Stimulated activated naive CD4-positive, alpha-beta T cell treated with Interleukin-2 at 50 U/mL for 16 hours (primary cell): ENCODE data around the gene DZANK1.
"Not testable (repeated sequence)": the region's sequence is repeated elsewhere in the genome, so short reads cannot be mapped to it uniquely, and the experiment has no call there.

Experiments used
- DNase-seq: peaks from one replicate; lab custom pipeline; 2025; lab: John Stamatoyannopoulos, UW

DZANK1 gene

GRCh38 chr20:18436847-18437246, 30.0 kb downstream of the DZANK1 start:
- DNase-seq, result no peak

GRCh38 chr20:18431206-18431605, 35.6 kb downstream of the DZANK1 start:
- no peak for DNase-seq

GRCh38 chr20:18430172-18430826, 36.5 kb downstream of the DZANK1 start:
- no peak for DNase-seq

- DNase-seq, result no peak
These were observed 38.2 kb downstream of the DZANK1 start for GRCh38 chr20:18428490-18429173.

GRCh38 chr20:18427214-18427613, 39.6 kb downstream of the DZANK1 start:
- DNase-seq, result no peak

- DNase-seq, result no peak
These were observed 45.2 kb downstream of the DZANK1 start for GRCh38 chr20:18421608-18422007.

GRCh38 chr20:18416486-18416885, 50.3 kb downstream of the DZANK1 start:
- DNase-seq, result no peak

GRCh38 chr20:18414140-18414539, 52.7 kb downstream of the DZANK1 start:
- DNase-seq, result no peak

GRCh38 chr20:18412221-18412901, 54.5 kb downstream of the DZANK1 start:
- DNase-seq, result no peak

GRCh38 chr20:18405826-18406225, 61.0 kb downstream of the DZANK1 start:
- no peak for DNase-seq

- DNase-seq, result no peak
These were observed 62.7 kb downstream of the DZANK1 start for GRCh38 chr20:18404172-18404571.

- no peak for DNase-seq
These were observed 63.6 kb downstream of the DZANK1 start for GRCh38 chr20:18403269-18403668.

GRCh38 chr20:18401305-18401704, 65.5 kb downstream of the DZANK1 start:
- no peak for DNase-seq

GRCh38 chr20:18400460-18400859, 66.4 kb downstream of the DZANK1 start:
- no peak for DNase-seq

- not testable (repeated sequence) for DNase-seq
These were observed 68.1 kb downstream of the DZANK1 start for GRCh38 chr20:18398713-18399112.

GRCh38 chr20:18397030-18397429, 69.8 kb downstream of the DZANK1 start:
- no peak for DNase-seq

GRCh38 chr20:18395544-18395943, 71.3 kb downstream of the DZANK1 start:
- no peak for DNase-seq

- DNase-seq, result no peak
These were observed 72.5 kb downstream of the DZANK1 start for GRCh38 chr20:18394363-18394762.

- no peak for DNase-seq
These were observed 75.1 kb downstream of the DZANK1 start for GRCh38 chr20:18391686-18392085.

- no peak for DNase-seq
These were observed 76.6 kb downstream of the DZANK1 start for GRCh38 chr20:18390201-18390600.

- DNase-seq, result no peak
These were observed 78.0 kb downstream of the DZANK1 start for GRCh38 chr20:18388860-18389259.

- no peak for DNase-seq
These were observed 85.8 kb downstream of the DZANK1 start for GRCh38 chr20:18380908-18381529.
